HG02678 (cell line): ENCODE data around the gene BMERB1.
"Not testable (repeated sequence)": the region's sequence is repeated elsewhere in the genome, so short reads cannot be mapped to it uniquely, and the experiment has no call there.

Source experiments
- ATAC-seq: cut with Tn5 transposase; IDR thresholded peaks from one replicate; pipeline ENCODE4 v1.9.1; 2021; ENCODE audit warnings: mild to moderate bottlenecking, moderate library complexity; ENCODE audit not compliant: unreplicated experiment

BMERB1 gene

DNA sequence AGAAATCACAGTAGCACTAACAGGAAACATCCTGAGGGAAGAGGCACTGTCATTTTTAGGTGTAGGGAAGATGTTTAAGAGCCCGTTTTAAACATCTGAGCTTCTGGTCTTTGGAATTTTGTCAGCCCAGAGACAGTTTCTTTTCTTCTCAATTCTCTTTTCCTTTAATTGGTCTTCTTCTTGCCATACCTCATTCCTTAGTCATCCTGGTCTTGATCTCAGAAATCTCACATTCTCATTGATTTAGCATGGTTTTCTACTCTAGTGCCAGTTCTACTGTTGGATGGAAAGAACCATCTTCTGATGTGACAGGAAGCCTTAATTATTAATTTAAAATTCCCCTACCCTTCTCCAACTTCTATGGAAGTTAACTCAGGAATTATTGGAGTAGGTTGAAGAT is 25.4 kb downstream of the BMERB1 start:
- no peak for ATAC-seq

DNA sequence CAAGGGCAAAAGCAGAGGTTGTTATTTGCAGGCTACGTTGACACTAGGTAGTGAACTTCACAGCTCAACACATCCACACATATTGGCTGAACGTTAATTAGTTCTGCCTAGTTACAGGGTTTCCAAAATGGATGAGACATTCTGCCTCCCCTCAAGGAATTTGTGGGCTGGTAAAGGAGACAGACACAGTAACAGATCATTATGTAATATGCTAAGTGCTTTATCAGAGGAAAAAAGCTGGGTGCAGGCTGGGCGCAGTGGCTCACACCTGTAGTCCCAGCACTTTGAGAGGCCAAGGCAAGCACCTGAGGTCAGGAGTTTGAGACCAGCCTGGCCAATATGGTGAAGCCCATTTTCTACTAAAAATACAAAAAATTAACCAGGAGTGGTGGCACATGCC is 26.2 kb downstream of the BMERB1 start:
- no peak for ATAC-seq

DNA sequence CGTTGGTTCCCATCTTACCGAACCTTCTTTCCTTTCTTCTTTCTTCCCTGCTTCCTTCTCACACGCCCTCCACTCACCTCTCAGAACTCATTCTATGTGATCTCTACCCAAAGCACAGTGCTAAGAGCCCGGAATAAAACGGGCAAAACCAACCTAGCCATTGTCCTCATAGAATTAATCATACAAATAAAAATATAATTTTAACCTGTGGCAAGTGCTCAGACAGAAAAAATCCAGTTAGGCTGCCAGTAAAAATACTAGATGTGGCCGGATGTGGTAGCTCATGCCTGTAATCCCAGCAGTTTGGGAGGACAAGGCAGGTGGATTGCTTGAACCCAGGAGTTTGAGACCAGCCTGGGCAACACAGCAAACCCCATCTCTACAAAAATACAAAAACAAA is 27.0 kb downstream of the BMERB1 start:
- no peak for ATAC-seq

DNA sequence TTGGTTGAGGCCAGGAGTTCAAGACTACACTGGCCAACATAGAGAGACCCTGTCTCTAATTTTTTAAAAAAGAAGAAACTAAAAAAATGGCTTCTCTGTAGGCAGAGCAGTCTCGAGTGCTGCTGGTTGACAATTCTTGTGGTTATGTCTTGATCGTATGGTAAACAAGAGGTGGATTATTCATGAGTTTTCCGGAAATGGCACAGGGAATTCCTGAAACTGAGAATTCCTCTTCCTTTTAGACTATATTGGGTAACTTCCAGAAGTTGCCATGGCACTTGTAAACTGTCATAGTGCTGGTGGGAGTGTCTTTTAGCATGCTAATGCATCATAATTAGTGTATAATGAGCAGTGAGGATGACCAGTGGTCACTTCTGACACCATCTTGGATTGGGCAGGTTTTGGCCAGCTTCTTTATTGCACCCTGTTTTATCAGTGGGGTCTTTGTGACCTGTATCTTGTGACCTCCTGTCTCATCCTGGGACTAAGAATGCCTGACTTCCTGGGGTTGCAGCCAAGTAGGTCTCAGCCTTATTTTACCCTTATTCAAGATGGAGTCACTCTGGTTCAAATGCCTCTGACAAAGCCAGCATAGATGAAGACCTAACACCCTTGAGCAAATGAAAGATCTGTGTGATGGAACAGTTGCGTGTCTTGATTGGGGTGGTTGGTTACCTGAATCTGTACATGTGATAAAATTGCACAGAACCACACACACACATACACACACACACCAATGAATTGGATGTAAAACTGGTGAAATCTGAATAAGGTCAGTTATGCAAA is 30.2 kb downstream of the BMERB1 start:
- ATAC-seq = no peak

- no peak for ATAC-seq
Measured at GRCh38 chr16:15466131-15466530, 31.7 kb downstream of the BMERB1 start.

DNA sequence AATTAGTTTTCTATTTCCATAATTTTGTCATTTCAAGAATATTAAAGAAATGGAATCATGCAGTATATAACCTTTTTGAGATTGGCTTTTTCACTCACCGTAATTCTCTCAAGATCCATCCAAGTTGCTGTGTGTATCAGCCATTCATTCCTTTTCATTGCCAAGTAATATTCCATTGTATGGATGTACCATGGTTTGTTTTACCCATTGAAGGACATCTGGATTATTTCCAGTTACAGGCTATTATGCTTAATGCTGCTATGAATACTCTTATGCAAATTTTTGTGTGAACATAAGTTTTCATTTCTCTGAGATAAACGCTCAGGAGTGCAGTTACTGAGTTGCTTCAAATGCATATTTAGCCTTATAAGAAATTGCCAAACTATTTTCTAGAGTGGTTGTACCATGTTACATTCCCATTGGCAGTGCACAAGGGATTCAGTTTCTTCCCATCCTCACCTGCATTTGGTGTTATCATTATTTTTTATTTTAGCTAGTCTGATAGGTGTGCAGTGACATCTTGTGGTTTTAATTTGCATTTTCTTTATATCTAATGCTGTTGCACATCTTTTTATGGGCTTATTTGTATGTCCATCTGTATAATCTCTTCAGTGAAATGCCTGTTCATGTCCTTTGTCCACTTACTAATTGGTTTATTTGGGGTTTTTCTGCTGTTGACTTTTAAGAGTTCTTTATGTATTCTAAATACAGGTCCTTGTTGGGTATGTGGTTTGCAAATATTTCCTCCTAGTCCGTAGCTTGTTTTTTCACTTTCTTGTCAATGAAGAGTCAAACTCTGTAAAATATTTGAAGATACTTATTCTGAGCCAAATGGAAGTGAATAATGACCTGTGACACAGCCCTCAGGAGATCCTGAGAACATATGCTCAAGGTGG is 32.7 kb downstream of the BMERB1 start:
- no peak for ATAC-seq

DNA sequence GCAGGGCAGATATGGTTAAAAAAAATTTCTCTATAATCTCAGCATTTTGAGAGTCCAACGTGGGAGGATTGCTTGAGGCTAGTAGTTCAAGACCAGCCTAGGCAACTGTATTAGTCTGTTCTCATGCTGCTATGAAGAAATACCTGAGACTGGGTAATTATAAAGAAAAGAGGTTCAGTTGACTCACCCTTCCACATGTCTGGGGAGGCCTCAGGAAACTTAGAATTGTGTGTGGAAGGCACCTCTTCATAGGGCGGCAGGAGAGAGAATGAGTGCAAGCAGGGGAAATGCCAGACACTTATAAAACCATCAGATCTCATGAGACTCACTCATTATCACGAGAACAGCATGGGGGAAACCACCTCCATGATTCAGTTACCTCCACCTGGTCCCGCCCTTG is 42.6 kb downstream of the BMERB1 start:
- ATAC-seq = not testable (repeated sequence)

- no peak for ATAC-seq
Measured at GRCh38 chr16:15477802-15478201, 43.4 kb downstream of the BMERB1 start.

- ATAC-seq = no peak
Measured at GRCh38 chr16:15482068-15482747, 47.8 kb downstream of the BMERB1 start.

DNA sequence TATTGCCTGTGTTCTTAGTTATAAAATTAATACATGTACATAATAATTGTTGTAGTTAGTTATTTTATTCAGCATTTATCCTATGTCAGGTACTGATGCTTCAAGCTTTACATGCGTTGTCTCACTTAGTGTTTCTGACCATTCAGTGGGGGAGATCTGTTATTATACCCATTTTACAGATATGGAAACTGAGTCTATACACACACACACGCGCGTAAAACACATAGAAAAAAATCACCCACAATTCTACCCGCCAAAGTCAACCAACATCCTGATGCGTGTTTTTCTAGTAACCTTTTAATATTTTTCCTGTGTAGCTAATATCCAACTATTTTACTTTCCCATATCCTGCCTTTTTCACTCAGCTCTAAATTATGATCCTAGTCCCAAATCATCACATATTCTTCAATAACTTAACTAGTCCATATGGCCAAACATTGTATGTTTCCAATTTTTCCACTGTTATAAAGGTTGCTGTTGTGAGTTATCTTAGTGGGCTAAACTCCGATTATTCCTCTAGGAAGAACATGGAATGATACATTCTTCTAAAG is 48.4 kb downstream of the BMERB1 start:
- ATAC-seq = no peak

DNA sequence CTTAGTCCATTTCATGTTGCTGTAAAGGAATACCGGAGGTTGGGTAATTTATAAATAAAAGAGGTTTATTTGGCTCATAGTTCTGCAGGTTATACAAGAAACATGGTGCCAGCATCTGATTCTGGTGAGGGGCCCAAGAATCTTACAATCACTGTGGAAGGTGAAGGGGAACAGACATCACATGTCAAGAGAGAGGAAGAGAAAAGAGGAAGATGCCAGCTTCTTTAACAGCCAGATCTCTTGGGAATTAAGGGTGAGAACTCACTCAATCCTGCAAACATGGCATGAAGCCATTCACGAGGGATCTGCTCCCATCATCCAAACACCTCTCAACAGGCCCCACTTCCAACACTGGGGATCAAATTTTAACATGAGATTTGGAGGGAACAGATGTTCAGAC is 49.5 kb downstream of the BMERB1 start:
- no peak for ATAC-seq

DNA sequence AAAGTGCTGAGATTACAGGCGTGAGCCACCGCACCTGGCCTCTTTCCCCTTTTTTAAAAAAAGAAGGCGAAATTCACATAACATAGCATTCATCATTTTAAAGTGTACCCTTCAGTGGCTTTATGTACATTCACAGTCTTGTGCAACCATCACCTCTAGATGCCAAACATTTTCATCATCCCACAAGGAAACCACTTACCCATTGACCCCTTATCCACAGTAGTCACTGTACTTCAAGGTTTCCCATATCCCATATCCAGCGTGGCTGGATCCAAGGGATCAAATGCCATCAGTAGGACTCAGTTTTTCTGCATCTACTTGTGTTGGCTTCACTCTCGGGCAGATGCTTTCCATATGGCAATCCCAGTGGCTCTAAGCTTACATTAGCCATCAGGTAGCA is 50.3 kb downstream of the BMERB1 start:
- ATAC-seq = no peak

DNA sequence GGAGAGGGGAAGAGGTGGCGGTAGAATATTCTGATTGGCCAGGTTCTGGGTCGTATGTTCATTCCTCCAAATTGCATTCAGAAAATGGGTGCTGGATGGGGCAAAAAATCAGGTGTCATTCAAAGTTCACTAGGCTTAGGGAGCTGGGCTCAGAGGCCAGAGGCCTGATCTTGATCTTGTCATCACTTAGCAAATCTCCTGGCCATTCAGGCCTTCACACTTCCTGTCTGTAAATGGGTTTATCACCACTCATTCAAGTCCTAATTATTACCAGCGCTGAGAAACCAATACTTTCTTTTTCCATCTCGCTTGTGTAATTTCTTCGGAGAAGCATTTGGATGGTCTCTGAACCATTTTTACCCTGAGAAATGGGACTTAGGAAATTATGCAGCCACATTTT is 50.8 kb downstream of the BMERB1 start:
- ATAC-seq = no peak

GRCh38 chr16:15486661-15487060 is 52.3 kb downstream of the BMERB1 start:
- ATAC-seq = no peak

- ATAC-seq = no peak
Measured at GRCh38 chr16:15487336-15488284, 53.2 kb downstream of the BMERB1 start.

DNA sequence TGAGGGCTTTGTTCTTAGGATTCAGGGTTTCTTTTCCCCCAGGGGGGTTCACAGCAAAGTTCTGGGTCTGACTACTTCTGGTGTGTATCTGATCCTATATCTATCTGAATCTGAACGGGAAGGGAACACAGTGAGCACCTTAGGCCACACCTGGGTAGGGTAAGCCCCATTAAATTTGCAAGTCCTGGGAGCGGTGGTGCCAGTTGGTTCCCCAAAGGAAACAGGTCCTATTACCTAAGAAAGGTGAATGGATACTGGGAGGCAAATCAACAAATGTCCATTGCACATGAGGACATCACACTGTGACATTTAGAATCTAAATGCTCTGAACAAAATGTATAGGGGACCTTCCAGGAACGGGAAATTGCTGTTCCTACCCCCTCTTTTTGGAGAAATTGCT is 54.6 kb downstream of the BMERB1 start:
- no peak for ATAC-seq

- no peak for ATAC-seq
Measured at GRCh38 chr16:15490123-15490711, 55.8 kb downstream of the BMERB1 start.

DNA sequence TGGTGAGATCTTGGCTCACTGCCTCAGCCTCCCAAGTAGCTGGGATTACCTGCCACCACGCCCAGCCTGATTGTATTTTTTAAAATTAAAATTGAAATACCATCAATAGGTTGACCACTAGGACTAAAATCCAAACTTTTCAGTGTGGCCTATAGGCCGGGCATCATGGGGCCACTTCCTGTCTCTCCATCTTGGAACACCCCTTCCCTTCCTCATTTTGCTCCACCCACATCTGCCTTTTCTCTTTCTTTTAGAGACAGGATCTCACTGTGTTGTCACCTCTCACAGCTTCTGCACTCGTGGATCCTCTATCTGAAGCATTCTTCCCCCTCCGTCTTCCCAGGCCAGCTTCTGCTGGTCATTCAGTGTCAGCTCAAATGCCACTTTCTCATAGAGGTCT is 57.0 kb downstream of the BMERB1 start:
- ATAC-seq = no peak

- ATAC-seq = no peak
Measured at GRCh38 chr16:15492091-15492740, 57.8 kb downstream of the BMERB1 start.
